HCT116 (cell line): ENCODE data around the gene NEURL1.

Source experiments
- ELF1 ChIP-seq: IDR thresholded peaks from 2 replicates; pipeline ENCODE4 v1.6.1; 2012; ENCODE audit warnings: low read depth, borderline replicate concordance
- JUND ChIP-seq: IDR thresholded peaks from 2 replicates; pipeline ENCODE4 v1.6.1; 2012
- POLR2A ChIP-seq: IDR thresholded peaks from 2 replicates; pipeline ENCODE4 v1.7.0; 2011; ENCODE audit warnings: borderline replicate concordance; ENCODE audit not compliant: insufficient read depth, insufficient read length; ENCODE audit errors: extremely low read depth
- POLR2AphosphoS5 ChIP-seq: IDR thresholded peaks from 2 replicates; pipeline ENCODE4 v1.6.1; 2011; ENCODE audit warnings: mild to moderate bottlenecking, low read depth, low read length, moderate library complexity
- RAD21 ChIP-seq: IDR thresholded peaks from 2 replicates; pipeline ENCODE4 v1.6.1; 2012; ENCODE audit warnings: low read depth, mild to moderate bottlenecking
- REST ChIP-seq: IDR thresholded peaks from 2 replicates; pipeline ENCODE4 v1.6.1; 2012; ENCODE audit warnings: low read depth
- SP1 ChIP-seq: IDR thresholded peaks from 2 replicates; pipeline ENCODE4 v1.6.1; 2012; ENCODE audit warnings: low read depth
- YY1 ChIP-seq: IDR thresholded peaks from 2 replicates; pipeline ENCODE4 v1.6.1; 2011; ENCODE audit warnings: low read length, low read depth, moderate library complexity, mild to moderate bottlenecking; ENCODE audit not compliant: insufficient replicate concordance; ENCODE audit errors: extremely low read depth
- ZNF274 ChIP-seq: fragments of 200-500 bp; sonication (Bioruptor generic); IDR thresholded peaks from 2 replicates; pipeline ENCODE4 v1.6.1; 2014; ENCODE audit warnings: mild to moderate bottlenecking, low read depth, low read length, inconsistent platforms
- TF ChIP-seq, protein P1 (sequence below), 3 experiments: fragments of 200-600 bp in 1 of 3; sonication (generic) in 1 of 3; IDR thresholded peaks in 2 of 3; conservative IDR thresholded peaks in 1 of 3; 2 replicates each; pipeline ENCODE4 v1.5.1; 2012 to 2017; ENCODE audit warnings: low read depth in 2 of 3, low read length in 2 of 3, antibody characterized with exemption in 1 of 3, borderline replicate concordance in 1 of 3, control low read depth in 1 of 3, mild to moderate bottlenecking in 1 of 3, mixed read lengths in 1 of 3, mixed run types in 1 of 3, moderate library complexity in 1 of 3; ENCODE audit not compliant: insufficient read depth in 1 of 3

- no peak for TF ChIP-seq REST
- no peak for TF ChIP-seq RAD21
- no peak for TF ChIP-seq POLR2A
- TF ChIP-seq POLR2AphosphoS5, result no peak
- TF ChIP-seq, protein P1, sequence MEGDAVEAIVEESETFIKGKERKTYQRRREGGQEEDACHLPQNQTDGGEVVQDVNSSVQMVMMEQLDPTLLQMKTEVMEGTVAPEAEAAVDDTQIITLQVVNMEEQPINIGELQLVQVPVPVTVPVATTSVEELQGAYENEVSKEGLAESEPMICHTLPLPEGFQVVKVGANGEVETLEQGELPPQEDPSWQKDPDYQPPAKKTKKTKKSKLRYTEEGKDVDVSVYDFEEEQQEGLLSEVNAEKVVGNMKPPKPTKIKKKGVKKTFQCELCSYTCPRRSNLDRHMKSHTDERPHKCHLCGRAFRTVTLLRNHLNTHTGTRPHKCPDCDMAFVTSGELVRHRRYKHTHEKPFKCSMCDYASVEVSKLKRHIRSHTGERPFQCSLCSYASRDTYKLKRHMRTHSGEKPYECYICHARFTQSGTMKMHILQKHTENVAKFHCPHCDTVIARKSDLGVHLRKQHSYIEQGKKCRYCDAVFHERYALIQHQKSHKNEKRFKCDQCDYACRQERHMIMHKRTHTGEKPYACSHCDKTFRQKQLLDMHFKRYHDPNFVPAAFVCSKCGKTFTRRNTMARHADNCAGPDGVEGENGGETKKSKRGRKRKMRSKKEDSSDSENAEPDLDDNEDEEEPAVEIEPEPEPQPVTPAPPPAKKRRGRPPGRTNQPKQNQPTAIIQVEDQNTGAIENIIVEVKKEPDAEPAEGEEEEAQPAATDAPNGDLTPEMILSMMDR (IDR thresholded peaks at IDR 0.05 in 2 of 3, conservative IDR thresholded peaks at IDR 0.05 in 1 of 3; ENCODE audit: borderline replicate concordance in 1 of 3, insufficient read depth in 1 of 3, low read depth in 2 of 3, low read length in 2 of 3), result no peak
- no peak for TF ChIP-seq YY1
- no peak for TF ChIP-seq ZNF274
- no peak for TF ChIP-seq SP1
- TF ChIP-seq ELF1, result no peak
- TF ChIP-seq JUND, result no peak
These were observed 66.3 kb downstream of the NEURL1 start for GRCh38 chr10:103559776-103560175.
